Measurements from ENCODE around the gene INTS13. TPM values are rescaled to one million over a fixed set of nuclear protein-coding genes. Genes with fewer than 3 reads are reported as not detected.

The INTS13 gene
- total and polyA plus RNA-seq, 2 of the 13 experiments (the other 11 are each of a cell fraction or from before 2014, with no cell fraction given): 16.3 to 43.7 TPM

- TF ChIP-seq HNF1A (IDR thresholded peaks at IDR 0.05; ENCODE audit: low read depth) (no peak), HNF1A (CRISPR knock-in tag; IDR thresholded peaks at IDR 0.05; ENCODE audit: borderline replicate concordance) (peak; percentile 64; the same call in 1 of the 2 replicates), ZBTB25 (CRISPR knock-in tag; IDR thresholded peaks at IDR 0.05) (peak; percentile 82; the same call in 1 of the 2 replicates), BCLAF1 (IDR thresholded peaks at IDR 0.05) (no peak), NFYC (CRISPR knock-in tag; IDR thresholded peaks at IDR 0.05) (peak; percentile 45; the same call in 1 of the 2 replicates), ATF5 (CRISPR knock-in tag; IDR thresholded peaks at IDR 0.05; ENCODE audit: low read depth) (no peak), KDM2A (CRISPR knock-in tag; IDR thresholded peaks at IDR 0.05; ENCODE audit: borderline replicate concordance, low read depth) (peak; percentile 55; the same call in 1 of the 2 replicates), MXI1 (IDR thresholded peaks at IDR 0.05; ENCODE audit: borderline replicate concordance, low read depth, low read length) (peak; percentile 80; the same call in 2 of the 3 replicates), ZNF274 (CRISPR knock-in tag; IDR thresholded peaks at IDR 0.05) (peak; percentile 66; the same call in 1 of the 2 replicates), MNT (IDR thresholded peaks at IDR 0.05) (peak; percentile 28; the same call in 1 of the 2 replicates), ZNF317 (CRISPR knock-in tag; IDR thresholded peaks at IDR 0.05) (peak; percentile 39), EEA1 (CRISPR knock-in tag; IDR thresholded peaks at IDR 0.05; ENCODE audit: borderline replicate concordance) (peak; percentile 55; the same call in 1 of the 2 replicates), SALL2 (CRISPR knock-in tag; IDR thresholded peaks at IDR 0.05) (peak; percentile 87), ZHX1 (CRISPR knock-in tag; IDR thresholded peaks at IDR 0.05; ENCODE audit: low read depth) (0 out of 2 replicates have a peak, but pooled peaks have one; percentile 52)
These were observed at the start of gene INTS13, which contains the start of gene FGFR1OP2 (continued) for GRCh38 chr12:26937863-26938700.

Data from HepG2 (cell line).